PC-3 (cell line): Measurements from ENCODE around the gene VPS37B. TPM values are rescaled to one million over a fixed set of nuclear protein-coding genes. Genes with fewer than 3 reads are reported as not detected.

Experiments
- ATAC-seq: fragments of 200-7000 bp; cut with Tn5 transposase; 2 replicates; pipeline ENCODE4 v1.9.1; 2020; ENCODE audit warnings: mild to moderate bottlenecking, moderate library complexity
- BruUV-seq: library from RNA; stranded (reverse); fragments of 400-500 nt; replicated peaks from 2 replicates; lab custom pipeline; 2021; lab: Mats Ljungman, UMichigan
- CTCF ChIA-PET: fragments of 300-600 bp; sonication (Branson Sonifier 250); formaldehyde crosslinking; loops from one replicate; lab custom pipeline; 2022; ENCODE audit warnings: antibody characterized with exemption; lab: Charles Lee
- POLR2A ChIA-PET: fragments of 300-600 bp; sonication (Branson Sonifier 250); formaldehyde crosslinking; loops from one replicate; lab custom pipeline; 2022; ENCODE audit warnings: antibody characterized with exemption; ENCODE audit not compliant: unreplicated experiment; lab: Charles Lee
- DNase-seq: peaks from one replicate; pipeline ENCODE4 v3.0.0-alpha.2; 2015
- H2AFZ ChIP-seq: fragments of 300-600 bp; sonication (generic); 2 replicates; pipeline ENCODE4 v1.6.0; 2016; ENCODE audit warnings: antibody characterized with exemption, low read length
- H3F3A ChIP-seq: fragments of 300-600 bp; sonication (generic); one replicate; pipeline ENCODE4 v1.6.0; 2017; ENCODE audit warnings: antibody characterized with exemption, low read length, control low read depth, mild to moderate bottlenecking; ENCODE audit not compliant: unreplicated experiment
- H3K27ac ChIP-seq: fragments of 300-600 bp; sonication (generic); 2 replicates; pipeline ENCODE4 v1.5.1; 2016; ENCODE audit warnings: mild to moderate bottlenecking, low read length
- H3K27me3 ChIP-seq: fragments of 300-600 bp; sonication (generic); 2 replicates; pipeline ENCODE4 v1.6.1; 2016; ENCODE audit warnings: low read length, mixed read lengths
- H3K36me3 ChIP-seq: fragments of 300-600 bp; sonication (generic); 2 replicates; pipeline ENCODE4 v1.6.1; 2016; ENCODE audit warnings: low read depth, mixed run types, low read length, mixed read lengths
- H3K4me1 ChIP-seq: fragments of 300-600 bp; sonication (generic); 2 replicates; pipeline ENCODE4 v1.5.1; 2016; ENCODE audit warnings: low read length; ENCODE audit not compliant: insufficient read depth
- H3K4me2 ChIP-seq: fragments of 300-600 bp; sonication (generic); 2 replicates; pipeline ENCODE4 v1.6.0; 2016; ENCODE audit warnings: low read length
- H3K4me3 ChIP-seq: fragments of 300-600 bp; sonication (generic); 2 replicates; pipeline ENCODE4 v1.5.1; 2016; ENCODE audit warnings: mild to moderate bottlenecking, low read length, mixed read lengths
- H3K79me2 ChIP-seq: fragments of 300-600 bp; sonication (generic); 2 replicates; pipeline ENCODE4 v1.6.1; 2017; ENCODE audit warnings: low read length, mixed read lengths
- H3K9ac ChIP-seq: fragments of 300-600 bp; sonication (generic); 2 replicates; pipeline ENCODE4 v1.6.0; 2016; ENCODE audit warnings: mild to moderate bottlenecking, low read length
- H3K9me2 ChIP-seq: fragments of 300-600 bp; sonication (generic); replicated peaks from 2 replicates; pipeline ENCODE4 v1.6.1; 2016; ENCODE audit warnings: mixed run types, low read length, mixed read lengths
- H3K9me3 ChIP-seq: fragments of 300-600 bp; sonication (generic); 2 replicates; pipeline ENCODE4 v1.6.1; 2016; ENCODE audit warnings: low read length, mixed read lengths
- H4K20me1 ChIP-seq: fragments of 300-600 bp; sonication (generic); 2 replicates; pipeline ENCODE4 v1.6.1; 2016; ENCODE audit warnings: low read length, mixed read lengths
- CTCF ChIP-seq: fragments of 300-600 bp; sonication (generic); conservative IDR thresholded peaks from 2 replicates; pipeline ENCODE4 v1.5.1; 2017; ENCODE audit warnings: antibody characterized with exemption, low read depth, mild to moderate bottlenecking, low read length
- EZH2 ChIP-seq: fragments of 300-600 bp; sonication (generic); IDR thresholded peaks from one replicate; pipeline ENCODE4 v1.6.1; 2017; ENCODE audit warnings: antibody characterized with exemption, mild to moderate bottlenecking, low read length; ENCODE audit not compliant: unreplicated experiment
- EZH2phosphoT487 ChIP-seq: fragments of 300-600 bp; sonication (generic); IDR thresholded peaks from 2 replicates; pipeline ENCODE4 v1.6.1; 2018; ENCODE audit warnings: mild to moderate bottlenecking, antibody characterized with exemption, low read length, borderline replicate concordance
- intact Hi-C: fragments of 100-400 bp; cut with micrococcal nuclease; formaldehyde crosslinking; loops from 2 replicates; pipeline ENCODE4 v1.9.0; 2023
- total RNA-seq: library from RNA; depleted of rRNA; stranded (reverse); fragments of >200 nt; gene quantifications from 2 replicates; pipeline ENCODE4 v1.2.3, GENCODE V29; 2014

VPS37B gene
- total RNA-seq, 1 experiment from 2014 or later = 74.3 TPM

GRCh38 chr12:122929148-122929538, 33.2 kb upstream of the VPS37B start:
- no TSS peak for BruUV-seq
- H3F3A ChIP-seq = no peaks in the 10 kb centered on the region
- H2AFZ ChIP-seq = no peak overlapping the region
- no peaks in the 10 kb centered on the region for H3K9me3 ChIP-seq
- ChIA-PET POLR2A (no interaction called here), CTCF (no interaction called here)
- TF ChIP-seq EZH2phosphoT487 = no peak
- TF ChIP-seq CTCF = no peak
- TF ChIP-seq EZH2 = no peak
- H3K36me3 ChIP-seq = no peaks in the 10 kb centered on the region
- H3K4me3 ChIP-seq = no peak overlapping the region
- H3K9me2 ChIP-seq = no peaks in the 10 kb centered on the region
- intact Hi-C loops = no loop called here
- DNase-seq (no peak), ATAC-seq (no peak)
- H3K4me2 ChIP-seq = no peak overlapping the region
- H3K27ac ChIP-seq = no peak overlapping the region
- H4K20me1 ChIP-seq = no peaks in the 10 kb centered on the region
- no peaks in the 10 kb centered on the region for H3K4me1 ChIP-seq
- H3K79me2 ChIP-seq = no peaks in the 10 kb centered on the region
- no peaks in the 10 kb centered on the region for H3K27me3 ChIP-seq
- H3K9ac ChIP-seq = no peak overlapping the region

- ChIA-PET POLR2A (no interaction called here), CTCF (no interaction called here)
- H3F3A ChIP-seq = no peaks in the 10 kb centered on the region
- no peak for ATAC-seq
- no peak for DNase-seq
- H3K27me3 ChIP-seq = no peaks in the 10 kb centered on the region
- H2AFZ ChIP-seq = no peak overlapping the region
- no peak overlapping the region for H3K4me3 ChIP-seq
- no peaks in the 10 kb centered on the region for H3K4me1 ChIP-seq
- H3K9me3 ChIP-seq = no peaks in the 10 kb centered on the region
- H3K9ac ChIP-seq = no peak overlapping the region
- H3K9me2 ChIP-seq = no peaks in the 10 kb centered on the region
- BruUV-seq = no TSS peak
- no peak overlapping the region for H3K27ac ChIP-seq
- TF ChIP-seq EZH2 (no peak), EZH2phosphoT487 (no peak), CTCF (no peak)
- no peaks in the 10 kb centered on the region for H4K20me1 ChIP-seq
- no peaks in the 10 kb centered on the region for H3K79me2 ChIP-seq
- intact Hi-C loops = no loop called here
- no peak overlapping the region for H3K4me2 ChIP-seq
- H3K36me3 ChIP-seq = no peaks in the 10 kb centered on the region
Observed at GRCh38 chr12:122928404-122929147, 32.7 kb upstream of the VPS37B start.

GRCh38 chr12:122927756-122928403, 32.0 kb upstream of the VPS37B start:
- H3F3A ChIP-seq = no peaks in the 10 kb centered on the region
- ATAC-seq (no peak), DNase-seq (no peak)
- ChIA-PET CTCF (no interaction called here), POLR2A (no interaction called here)
- no peak overlapping the region for H2AFZ ChIP-seq
- H3K9ac ChIP-seq = no peak overlapping the region
- H3K4me2 ChIP-seq = no peak overlapping the region
- H3K9me3 ChIP-seq = no peaks in the 10 kb centered on the region
- H4K20me1 ChIP-seq = no peaks in the 10 kb centered on the region
- no peaks in the 10 kb centered on the region for H3K9me2 ChIP-seq
- H3K27ac ChIP-seq = no peak overlapping the region
- no peaks in the 10 kb centered on the region for H3K36me3 ChIP-seq
- H3K4me1 ChIP-seq = no peaks in the 10 kb centered on the region
- intact Hi-C loops = no loop called here
- BruUV-seq = no TSS peak
- no peak for TF ChIP-seq CTCF
- no peak for TF ChIP-seq EZH2phosphoT487
- no peak for TF ChIP-seq EZH2
- H3K27me3 ChIP-seq = no peaks in the 10 kb centered on the region
- no peak overlapping the region for H3K4me3 ChIP-seq
- no peaks in the 10 kb centered on the region for H3K79me2 ChIP-seq
